ENCODE results near the gene MRAP. TPM values are rescaled to one million over a fixed set of nuclear protein-coding genes. Genes with fewer than 3 reads are reported as not detected.
A peak's percentile ranks its signal among the peaks of the same experiment; 100 is the strongest.

Gene MRAP
- polyA plus RNA-seq, 1 donor from 2014 or later = not detected

DNA sequence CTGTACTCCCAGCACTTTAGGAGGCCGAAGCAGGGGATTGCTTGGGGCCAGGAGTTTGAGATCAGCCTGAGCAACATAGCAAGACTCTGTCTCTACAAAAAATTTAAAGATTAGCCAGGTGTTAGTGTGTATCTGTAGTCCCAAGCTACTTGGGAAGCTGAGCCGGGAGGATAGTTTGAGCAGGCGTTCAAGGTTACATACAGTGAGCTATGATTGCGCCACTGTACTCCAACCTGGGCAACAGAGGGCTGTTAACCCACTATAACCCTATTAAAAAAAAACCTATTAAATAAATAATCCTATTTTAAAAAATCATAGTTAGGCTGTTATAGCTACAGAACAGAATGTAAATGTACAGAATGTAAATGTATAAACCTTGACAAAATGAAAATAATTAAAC is 22.0 kb upstream of the MRAP start:
- no peak overlapping the region for H3K9ac ChIP-seq (ENCODE audit: low read length)
- no peaks in the 10 kb centered on the region for H3K9me3 ChIP-seq (ENCODE audit: low read length)
- no peaks in the 10 kb centered on the region for H3K36me3 ChIP-seq (ENCODE audit: insufficient read depth, low read length)
- no peaks in the 10 kb centered on the region for H3K9me2 ChIP-seq (ENCODE audit: insufficient read depth, low read length)
- H2AFZ ChIP-seq (ENCODE audit: low read depth, low read length) = no peak overlapping the region
- H4K20me1 ChIP-seq (ENCODE audit: insufficient read depth) = no peaks in the 10 kb centered on the region
- H3F3A ChIP-seq (ENCODE audit: insufficient read depth, low read length, poor library complexity, severe bottlenecking) = no peaks in the 10 kb centered on the region
- TF ChIP-seq, protein P1, sequence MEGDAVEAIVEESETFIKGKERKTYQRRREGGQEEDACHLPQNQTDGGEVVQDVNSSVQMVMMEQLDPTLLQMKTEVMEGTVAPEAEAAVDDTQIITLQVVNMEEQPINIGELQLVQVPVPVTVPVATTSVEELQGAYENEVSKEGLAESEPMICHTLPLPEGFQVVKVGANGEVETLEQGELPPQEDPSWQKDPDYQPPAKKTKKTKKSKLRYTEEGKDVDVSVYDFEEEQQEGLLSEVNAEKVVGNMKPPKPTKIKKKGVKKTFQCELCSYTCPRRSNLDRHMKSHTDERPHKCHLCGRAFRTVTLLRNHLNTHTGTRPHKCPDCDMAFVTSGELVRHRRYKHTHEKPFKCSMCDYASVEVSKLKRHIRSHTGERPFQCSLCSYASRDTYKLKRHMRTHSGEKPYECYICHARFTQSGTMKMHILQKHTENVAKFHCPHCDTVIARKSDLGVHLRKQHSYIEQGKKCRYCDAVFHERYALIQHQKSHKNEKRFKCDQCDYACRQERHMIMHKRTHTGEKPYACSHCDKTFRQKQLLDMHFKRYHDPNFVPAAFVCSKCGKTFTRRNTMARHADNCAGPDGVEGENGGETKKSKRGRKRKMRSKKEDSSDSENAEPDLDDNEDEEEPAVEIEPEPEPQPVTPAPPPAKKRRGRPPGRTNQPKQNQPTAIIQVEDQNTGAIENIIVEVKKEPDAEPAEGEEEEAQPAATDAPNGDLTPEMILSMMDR (IDR thresholded peaks at IDR 0.05; ENCODE audit: poor library complexity, severe bottlenecking) = no peak
- TF ChIP-seq, protein P2, sequence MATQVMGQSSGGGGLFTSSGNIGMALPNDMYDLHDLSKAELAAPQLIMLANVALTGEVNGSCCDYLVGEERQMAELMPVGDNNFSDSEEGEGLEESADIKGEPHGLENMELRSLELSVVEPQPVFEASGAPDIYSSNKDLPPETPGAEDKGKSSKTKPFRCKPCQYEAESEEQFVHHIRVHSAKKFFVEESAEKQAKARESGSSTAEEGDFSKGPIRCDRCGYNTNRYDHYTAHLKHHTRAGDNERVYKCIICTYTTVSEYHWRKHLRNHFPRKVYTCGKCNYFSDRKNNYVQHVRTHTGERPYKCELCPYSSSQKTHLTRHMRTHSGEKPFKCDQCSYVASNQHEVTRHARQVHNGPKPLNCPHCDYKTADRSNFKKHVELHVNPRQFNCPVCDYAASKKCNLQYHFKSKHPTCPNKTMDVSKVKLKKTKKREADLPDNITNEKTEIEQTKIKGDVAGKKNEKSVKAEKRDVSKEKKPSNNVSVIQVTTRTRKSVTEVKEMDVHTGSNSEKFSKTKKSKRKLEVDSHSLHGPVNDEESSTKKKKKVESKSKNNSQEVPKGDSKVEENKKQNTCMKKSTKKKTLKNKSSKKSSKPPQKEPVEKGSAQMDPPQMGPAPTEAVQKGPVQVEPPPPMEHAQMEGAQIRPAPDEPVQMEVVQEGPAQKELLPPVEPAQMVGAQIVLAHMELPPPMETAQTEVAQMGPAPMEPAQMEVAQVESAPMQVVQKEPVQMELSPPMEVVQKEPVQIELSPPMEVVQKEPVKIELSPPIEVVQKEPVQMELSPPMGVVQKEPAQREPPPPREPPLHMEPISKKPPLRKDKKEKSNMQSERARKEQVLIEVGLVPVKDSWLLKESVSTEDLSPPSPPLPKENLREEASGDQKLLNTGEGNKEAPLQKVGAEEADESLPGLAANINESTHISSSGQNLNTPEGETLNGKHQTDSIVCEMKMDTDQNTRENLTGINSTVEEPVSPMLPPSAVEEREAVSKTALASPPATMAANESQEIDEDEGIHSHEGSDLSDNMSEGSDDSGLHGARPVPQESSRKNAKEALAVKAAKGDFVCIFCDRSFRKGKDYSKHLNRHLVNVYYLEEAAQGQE (IDR thresholded peaks at IDR 0.05; ENCODE audit: borderline replicate concordance) = no peak
- TF ChIP-seq TAF1 (IDR thresholded peaks at IDR 0.05; ENCODE audit: low read depth) (no peak), SMC3 (conservative IDR thresholded peaks at IDR 0.05; ENCODE audit: poor library complexity) (no peak), POLR2AphosphoS5 (IDR thresholded peaks at IDR 0.05) (no peak), MXI1 (conservative IDR thresholded peaks at IDR 0.05; ENCODE audit: poor library complexity, severe bottlenecking) (no peak), RAD21 (conservative IDR thresholded peaks at IDR 0.05) (no peak), EZH2 (IDR thresholded peaks at IDR 0.05; ENCODE audit: borderline replicate concordance, insufficient read depth, low read length, poor library complexity, severe bottlenecking) (no peak), EP300 (conservative IDR thresholded peaks at IDR 0.05; ENCODE audit: poor library complexity, severe bottlenecking) (no peak)
- no peak overlapping the region for H3K4me2 ChIP-seq (ENCODE audit: low read length)
- H3K27ac ChIP-seq (ENCODE audit: low read length) = no peak overlapping the region
- peaks cover 10% of the 10 kb centered on the region for H3K79me2 ChIP-seq (replicated peaks; ENCODE audit: insufficient read depth, low read length)
- H3K4me3 ChIP-seq (ENCODE audit: low read length) = no peak overlapping the region
- H3K27me3 ChIP-seq (ENCODE audit: insufficient read depth, low read depth, low read length) = no peaks in the 10 kb centered on the region

DNA sequence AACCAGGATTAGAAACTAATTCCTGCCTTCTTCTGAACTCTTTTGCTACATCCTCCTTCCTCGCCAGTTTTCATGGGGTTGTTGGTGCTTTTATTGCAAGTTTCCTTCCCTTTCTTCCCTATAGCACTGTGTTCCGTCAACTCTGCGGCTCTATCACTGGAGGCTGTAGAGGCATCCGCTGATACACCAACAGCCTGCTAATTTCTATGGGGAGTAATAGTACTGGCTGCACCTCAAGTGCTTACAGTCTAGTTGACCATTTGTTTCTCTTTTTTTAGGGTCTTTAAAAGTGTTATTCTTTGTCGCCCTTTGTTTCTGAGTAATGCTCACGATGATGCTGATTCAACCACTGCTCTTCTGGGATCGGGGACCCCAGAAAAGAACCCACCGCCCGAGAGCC is 20.6 kb upstream of the MRAP start:
- Histone ChIP-seq H3K27ac (ENCODE audit: low read length) (peak overlapping the region; percentile 49), H4K20me1 (ENCODE audit: insufficient read depth) (no peaks in the 10 kb centered on the region)

More for the DNA sequence above, 20.6 kb upstream of the MRAP start:
- no peaks in the 10 kb centered on the region for H3F3A ChIP-seq (ENCODE audit: insufficient read depth, low read length, poor library complexity, severe bottlenecking)
- H3K9me3 ChIP-seq (ENCODE audit: low read length) = no peaks in the 10 kb centered on the region
- no peaks in the 10 kb centered on the region for H3K27me3 ChIP-seq (ENCODE audit: insufficient read depth, low read depth, low read length)
- H2AFZ ChIP-seq (ENCODE audit: low read depth, low read length) = peak overlapping the region; percentile 37
- H3K9me2 ChIP-seq (ENCODE audit: insufficient read depth, low read length) = no peaks in the 10 kb centered on the region
- peaks cover 10% of the 10 kb centered on the region for H3K79me2 ChIP-seq (replicated peaks; ENCODE audit: insufficient read depth, low read length)
- H3K9ac ChIP-seq (ENCODE audit: low read length) = peak overlapping the region; percentile 74
- no peaks in the 10 kb centered on the region for H3K36me3 ChIP-seq (ENCODE audit: insufficient read depth, low read length)
- peak overlapping the region; percentile 86 for H3K4me2 ChIP-seq (ENCODE audit: low read length)
- TF ChIP-seq, protein P2 (IDR thresholded peaks at IDR 0.05; ENCODE audit: borderline replicate concordance) = no peak
- TF ChIP-seq SMC3 (conservative IDR thresholded peaks at IDR 0.05; ENCODE audit: poor library complexity) (no peak), POLR2AphosphoS5 (IDR thresholded peaks at IDR 0.05) (no peak), TAF1 (IDR thresholded peaks at IDR 0.05; ENCODE audit: low read depth) (no peak), MXI1 (conservative IDR thresholded peaks at IDR 0.05; ENCODE audit: poor library complexity, severe bottlenecking) (no peak), EP300 (conservative IDR thresholded peaks at IDR 0.05; ENCODE audit: poor library complexity, severe bottlenecking) (no peak), EZH2 (IDR thresholded peaks at IDR 0.05; ENCODE audit: borderline replicate concordance, insufficient read depth, low read length, poor library complexity, severe bottlenecking) (no peak), RAD21 (conservative IDR thresholded peaks at IDR 0.05) (no peak)
- TF ChIP-seq, protein P1 (IDR thresholded peaks at IDR 0.05; ENCODE audit: poor library complexity, severe bottlenecking) = no peak
- H3K4me3 ChIP-seq (ENCODE audit: low read length) = peak overlapping the region; percentile 95

Data from neural cell (in vitro differentiated cells).